ENCODE results near the gene AAGAB.

Gene AAGAB

GRCh38 chr15:67218428-67218827 lies 36.0 kb downstream of the AAGAB start:
- Histone ChIP-seq H3K4me3 (replicated peaks; ENCODE audit: insufficient read depth, low read length) (no peak overlapping the region), H3K27me3 (ENCODE audit: insufficient read depth, poor library complexity, severe bottlenecking) (no peaks in the 10 kb centered on the region), H3K27ac (replicated peaks) (no peak overlapping the region)
- TF ChIP-seq GABPA (IDR thresholded peaks at IDR 0.05; ENCODE audit: low read depth) (no peak), POLR2AphosphoS5 (IDR thresholded peaks at IDR 0.05; ENCODE audit: low read depth) (no peak), CTCF (IDR thresholded peaks at IDR 0.05; ENCODE audit: insufficient read depth, low read length) (no peak), SPI1 (IDR thresholded peaks at IDR 0.05; ENCODE audit: borderline replicate concordance, low read depth) (no peak), REST (IDR thresholded peaks at IDR 0.05; ENCODE audit: insufficient replicate concordance, low read depth) (no peak)
- DNase-seq (ENCODE audit: low read depth in 1 of 2, low spot score in 1 of 2), result no peak

- DNase-seq (ENCODE audit: low read depth in 1 of 2, low spot score in 1 of 2), result no peak
- no peak overlapping the region for H3K27ac ChIP-seq (replicated peaks)
- TF ChIP-seq REST (IDR thresholded peaks at IDR 0.05; ENCODE audit: insufficient replicate concordance, low read depth) (no peak), SPI1 (IDR thresholded peaks at IDR 0.05; ENCODE audit: borderline replicate concordance, low read depth) (peak; percentile 12; the same call in 1 of the 2 replicates)
- H3K4me3 ChIP-seq (replicated peaks; ENCODE audit: insufficient read depth, low read length), result no peak overlapping the region
- no peaks in the 10 kb centered on the region for H3K27me3 ChIP-seq (ENCODE audit: insufficient read depth, poor library complexity, severe bottlenecking)
These were observed 37.6 kb downstream of the AAGAB start for GRCh38 chr15:67216859-67217258.

GRCh38 chr15:67215102-67215501 lies 39.4 kb downstream of the AAGAB start:
- Histone ChIP-seq H3K27ac (replicated peaks) (no peak overlapping the region), H3K27me3 (ENCODE audit: insufficient read depth, poor library complexity, severe bottlenecking) (no peaks in the 10 kb centered on the region), H3K4me3 (replicated peaks; ENCODE audit: insufficient read depth, low read length) (no peak overlapping the region)
- DNase-seq (ENCODE audit: low read depth in 1 of 2, low spot score in 1 of 2), result no peak
- TF ChIP-seq CTCF (IDR thresholded peaks at IDR 0.05; ENCODE audit: insufficient read depth, low read length), result no peak
- TF ChIP-seq SPI1 (IDR thresholded peaks at IDR 0.05; ENCODE audit: borderline replicate concordance, low read depth), result no peak
- no peak for TF ChIP-seq POLR2AphosphoS5 (IDR thresholded peaks at IDR 0.05; ENCODE audit: low read depth)
- TF ChIP-seq REST (IDR thresholded peaks at IDR 0.05; ENCODE audit: insufficient replicate concordance, low read depth), result no peak
- no peak for TF ChIP-seq GABPA (IDR thresholded peaks at IDR 0.05; ENCODE audit: low read depth)

Data from HL-60 (cell line).